ENCODE measurements around the gene RPS15A.

Gene RPS15A
- 169 to 356 (median 231) reads per million in 9 experiments for total RNA-seq

GRCh38 chr16:18789850-18790706, at the start of gene RPS15A:
Gene RPS15A, minus strand, starts transcription at chr16:18790334. Its CDS starts 1,221 bp downstream, at chr16:18789113.
- Mint-ChIP-seq H3K27ac (peak within 1 kb of the TSS; percentile 91 to 97), H3K4me3 (peak within 1 kb of the TSS; percentile 94 to 95), H3K36me3 (ENCODE audit: insufficient read depth) (peaks cover 95% of the 10 kb centered on the region), H3K9me3 (no peaks in the 10 kb centered on the region), H3K4me1 (ENCODE audit: low read depth in 2 of 2) (peaks cover 49% of the 10 kb centered on the region in 2 donors), H3K27me3 (no peaks in the 10 kb centered on the region)
- DNase-seq (peak; percentile 88 to 90 (median 88)), ATAC-seq (replicated peaks) (peak; percentile 92)

- DNase-seq (no peak), ATAC-seq (replicated peaks) (no peak)
- Mint-ChIP-seq H3K27me3 (no peaks in the 10 kb centered on the region), H3K4me1 (ENCODE audit: low read depth in 2 of 2) (peaks cover 2 to 3% of the 10 kb centered on the region in 2 donors), H3K4me3 (no peak overlapping the region), H3K9me3 (no peaks in the 10 kb centered on the region), H3K27ac (no peak overlapping the region), H3K36me3 (ENCODE audit: insufficient read depth) (peaks cover 90% of the 10 kb centered on the region)
Measured at GRCh38 chr16:18839555-18839954, 49.4 kb upstream of the RPS15A start.

- Mint-ChIP-seq H3K27me3 (no peaks in the 10 kb centered on the region), H3K4me3 (no peak overlapping the region), H3K27ac (peak overlapping the region in 1 of 2 donors; percentile 45), H3K9me3 (no peaks in the 10 kb centered on the region), H3K4me1 (ENCODE audit: low read depth in 2 of 2) (peaks cover 0 to 3% of the 10 kb centered on the region in 2 donors), H3K36me3 (ENCODE audit: insufficient read depth) (peaks cover 95% of the 10 kb centered on the region)
- ATAC-seq (replicated peaks) (no peak), DNase-seq (no peak)
Measured at GRCh38 chr16:18836702-18837101, 46.6 kb upstream of the RPS15A start.

GRCh38 chr16:18834864-18835263, 44.7 kb upstream of the RPS15A start:
- no peak for ATAC-seq (replicated peaks)
- H3K9me3 Mint-ChIP-seq, result no peaks in the 10 kb centered on the region
- H3K4me3 Mint-ChIP-seq, result no peak overlapping the region
- peaks cover 91% of the 10 kb centered on the region for H3K36me3 Mint-ChIP-seq (ENCODE audit: insufficient read depth)
- H3K27me3 Mint-ChIP-seq, result no peaks in the 10 kb centered on the region
- H3K4me1 Mint-ChIP-seq (ENCODE audit: low read depth in 2 of 2), result peaks cover 0 to 3% of the 10 kb centered on the region in 2 donors
- DNase-seq, result no peak
- no peak overlapping the region for H3K27ac Mint-ChIP-seq

GRCh38 chr16:18833707-18834505, 43.8 kb upstream of the RPS15A start:
- DNase-seq (no peak), ATAC-seq (replicated peaks) (no peak)
- H3K9me3 Mint-ChIP-seq, result no peaks in the 10 kb centered on the region
- no peak overlapping the region for H3K27ac Mint-ChIP-seq
- no peak overlapping the region for H3K4me3 Mint-ChIP-seq
- no peaks in the 10 kb centered on the region for H3K27me3 Mint-ChIP-seq
- peaks cover 89% of the 10 kb centered on the region for H3K36me3 Mint-ChIP-seq (ENCODE audit: insufficient read depth)
- peaks cover 0 to 3% of the 10 kb centered on the region in 2 donors for H3K4me1 Mint-ChIP-seq (ENCODE audit: low read depth in 2 of 2)

- H3K9me3 Mint-ChIP-seq, result no peaks in the 10 kb centered on the region
- no peaks in the 10 kb centered on the region for H3K27me3 Mint-ChIP-seq
- H3K36me3 Mint-ChIP-seq (ENCODE audit: insufficient read depth), result peaks cover 89% of the 10 kb centered on the region
- H3K4me1 Mint-ChIP-seq (ENCODE audit: low read depth in 2 of 2), result no peaks in the 10 kb centered on the region
- no peak overlapping the region for H3K27ac Mint-ChIP-seq
- no peak for ATAC-seq (replicated peaks)
- DNase-seq, result no peak
- no peak overlapping the region for H3K4me3 Mint-ChIP-seq
Measured at GRCh38 chr16:18832613-18833012, 42.5 kb upstream of the RPS15A start.

GRCh38 chr16:18832006-18832405, 41.9 kb upstream of the RPS15A start:
- no peaks in the 10 kb centered on the region for H3K27me3 Mint-ChIP-seq
- H3K27ac Mint-ChIP-seq, result no peak overlapping the region
- DNase-seq (no peak), ATAC-seq (replicated peaks) (no peak)
- H3K4me1 Mint-ChIP-seq (ENCODE audit: low read depth in 2 of 2), result no peaks in the 10 kb centered on the region
- H3K36me3 Mint-ChIP-seq (ENCODE audit: insufficient read depth), result peaks cover 86% of the 10 kb centered on the region
- H3K4me3 Mint-ChIP-seq, result no peak overlapping the region
- H3K9me3 Mint-ChIP-seq, result no peaks in the 10 kb centered on the region

- ATAC-seq (replicated peaks) (no peak), DNase-seq (no peak)
- H3K4me1 Mint-ChIP-seq (ENCODE audit: low read depth in 2 of 2), result no peaks in the 10 kb centered on the region
- no peak overlapping the region for H3K4me3 Mint-ChIP-seq
- no peaks in the 10 kb centered on the region for H3K27me3 Mint-ChIP-seq
- H3K9me3 Mint-ChIP-seq, result no peaks in the 10 kb centered on the region
- H3K27ac Mint-ChIP-seq, result no peak overlapping the region
- H3K36me3 Mint-ChIP-seq (ENCODE audit: insufficient read depth), result peaks cover 62% of the 10 kb centered on the region
Measured at GRCh38 chr16:18829251-18829650, 39.1 kb upstream of the RPS15A start.

- H3K27ac Mint-ChIP-seq, result peak overlapping the region in 1 of 2 donors; percentile 50
- no peaks in the 10 kb centered on the region for H3K27me3 Mint-ChIP-seq
- H3K9me3 Mint-ChIP-seq, result no peaks in the 10 kb centered on the region
- no peak for DNase-seq
- H3K36me3 Mint-ChIP-seq (ENCODE audit: insufficient read depth), result peaks cover 51% of the 10 kb centered on the region
- no peak overlapping the region for H3K4me3 Mint-ChIP-seq
- H3K4me1 Mint-ChIP-seq (ENCODE audit: low read depth in 2 of 2), result no peaks in the 10 kb centered on the region
- no peak for ATAC-seq (replicated peaks)
Measured at GRCh38 chr16:18827890-18828289, 37.8 kb upstream of the RPS15A start.

- peaks cover 63% of the 10 kb centered on the region for H3K36me3 Mint-ChIP-seq (ENCODE audit: insufficient read depth)
- DNase-seq (no peak), ATAC-seq (replicated peaks) (no peak)
- H3K27me3 Mint-ChIP-seq, result no peaks in the 10 kb centered on the region
- no peak overlapping the region for H3K27ac Mint-ChIP-seq
- H3K4me1 Mint-ChIP-seq (ENCODE audit: low read depth in 2 of 2), result peaks cover 7 to 11% of the 10 kb centered on the region in 2 donors
- no peaks in the 10 kb centered on the region for H3K9me3 Mint-ChIP-seq
- H3K4me3 Mint-ChIP-seq, result no peak overlapping the region
Measured at GRCh38 chr16:18816286-18816685, 26.2 kb upstream of the RPS15A start.

- Mint-ChIP-seq H3K27me3 (no peaks in the 10 kb centered on the region), H3K36me3 (ENCODE audit: insufficient read depth) (peaks cover 81% of the 10 kb centered on the region), H3K27ac (no peak overlapping the region), H3K4me3 (no peak overlapping the region), H3K9me3 (no peaks in the 10 kb centered on the region), H3K4me1 (ENCODE audit: low read depth in 2 of 2) (no peaks in the 10 kb centered on the region)
- ATAC-seq (replicated peaks), result no peak
- no peak for DNase-seq
Measured at GRCh38 chr16:18811925-18812324, 21.8 kb upstream of the RPS15A start.

- Mint-ChIP-seq H3K27ac (no peak overlapping the region), H3K4me1 (ENCODE audit: low read depth in 2 of 2) (peaks cover 0 to 5% of the 10 kb centered on the region in 2 donors), H3K27me3 (no peaks in the 10 kb centered on the region), H3K9me3 (no peaks in the 10 kb centered on the region), H3K36me3 (ENCODE audit: insufficient read depth) (peaks cover 66% of the 10 kb centered on the region), H3K4me3 (no peak overlapping the region)
- DNase-seq (no peak), ATAC-seq (replicated peaks) (no peak)
Measured at GRCh38 chr16:18809165-18809564, 19.0 kb upstream of the RPS15A start.

- peaks cover 15 to 29% of the 10 kb centered on the region in 2 donors for H3K4me1 Mint-ChIP-seq (ENCODE audit: low read depth in 2 of 2)
- peaks cover 51% of the 10 kb centered on the region for H3K36me3 Mint-ChIP-seq (ENCODE audit: insufficient read depth)
- DNase-seq (no peak), ATAC-seq (replicated peaks) (no peak)
- H3K9me3 Mint-ChIP-seq, result no peaks in the 10 kb centered on the region
- peak overlapping the region in 1 of 2 donors; percentile 80 for H3K27ac Mint-ChIP-seq
- H3K4me3 Mint-ChIP-seq, result no peak overlapping the region
- no peaks in the 10 kb centered on the region for H3K27me3 Mint-ChIP-seq
Measured at GRCh38 chr16:18805257-18805773, 15.2 kb upstream of the RPS15A start.

Measured in effector memory CD8-positive, alpha-beta T cell (primary cell).